GM21528 (cell line): ENCODE measurements around the gene C12orf50.
"Not testable (repeated sequence)": the region's sequence is repeated elsewhere in the genome, so short reads cannot be mapped to it uniquely, and the experiment has no call there.

Source experiments
- ATAC-seq: cut with Tn5 transposase; IDR thresholded peaks from one replicate; pipeline ENCODE4 v1.9.1; 2021; ENCODE audit warnings: mild to moderate bottlenecking, moderate library complexity; ENCODE audit not compliant: unreplicated experiment, low FRiP score

The C12orf50 gene

GRCh38 chr12:87995581-87996178 lies 33.5 kb downstream of the C12orf50 start:
- ATAC-seq: peak; percentile 93

GRCh38 chr12:87991483-87991882 lies 37.7 kb downstream of the C12orf50 start:
- ATAC-seq: no peak

- ATAC-seq: no peak
These were observed 40.7 kb downstream of the C12orf50 start for GRCh38 chr12:87988534-87988933.

GRCh38 chr12:87985069-87985675 lies 44.0 kb downstream of the C12orf50 start:
- ATAC-seq: no peak

GRCh38 chr12:87982208-87982607 lies 47.0 kb downstream of the C12orf50 start:
- no peak for ATAC-seq

GRCh38 chr12:87981495-87981894 lies 47.7 kb downstream of the C12orf50 start:
- no peak for ATAC-seq

- no peak for ATAC-seq
These were observed 53.3 kb downstream of the C12orf50 start for GRCh38 chr12:87975879-87976278.

- no peak for ATAC-seq
These were observed 61.3 kb downstream of the C12orf50 start for GRCh38 chr12:87967871-87968270.

GRCh38 chr12:87960566-87960965 lies 68.6 kb downstream of the C12orf50 start:
- ATAC-seq: no peak

GRCh38 chr12:87954028-87954427 lies 75.2 kb downstream of the C12orf50 start:
- ATAC-seq: not testable (repeated sequence)

- no peak for ATAC-seq
These were observed 75.8 kb downstream of the C12orf50 start for GRCh38 chr12:87953256-87953860.

- no peak for ATAC-seq
These were observed 76.4 kb downstream of the C12orf50 start for GRCh38 chr12:87952850-87953249.

- no peak for ATAC-seq
These were observed 77.0 kb downstream of the C12orf50 start for GRCh38 chr12:87952223-87952622.

GRCh38 chr12:87943762-87944161 lies 85.4 kb downstream of the C12orf50 start:
- no peak for ATAC-seq

- ATAC-seq: no peak
These were observed 86.2 kb downstream of the C12orf50 start for GRCh38 chr12:87943023-87943422.

GRCh38 chr12:87939182-87939581 lies 90.0 kb downstream of the C12orf50 start:
- no peak for ATAC-seq

GRCh38 chr12:87935216-87935615 lies 94.0 kb downstream of the C12orf50 start:
- no peak for ATAC-seq

GRCh38 chr12:87933991-87934390 lies 95.2 kb downstream of the C12orf50 start:
- ATAC-seq: no peak

- no peak for ATAC-seq
These were observed 97.4 kb downstream of the C12orf50 start for GRCh38 chr12:87931812-87932211.

GRCh38 chr12:87930627-87931026 lies 98.6 kb downstream of the C12orf50 start:
- ATAC-seq: no peak
